Right ventricle myocardium inferior (tissue), 1 donor: ENCODE data around the gene KRTAP10-2. TPM values are rescaled to one million over a fixed set of nuclear protein-coding genes. Genes with fewer than 3 reads are reported as not detected.
"Not testable (repeated sequence)": the region's sequence is repeated elsewhere in the genome, so short reads cannot be mapped to it uniquely, and the experiment has no call there.

ENCODE experiments used
- ATAC-seq: fragments of 200-7000 bp; cut with Tn5 transposase; one replicate; pipeline ENCODE4 v1.9.1; 2020; ENCODE audit warnings: mild to moderate bottlenecking, moderate library complexity
- DNase-seq: peaks from one replicate; pipeline ENCODE4 v3.0.0; 2021; ENCODE audit errors: missing footprints
- intact Hi-C: fragments of 100-400 bp; cut with DNase I; formaldehyde crosslinking; loops from one replicate; pipeline ENCODE4 v1.11.0; 2022
- total RNA-seq: library from RNA; stranded (reverse); fragmentation: NEBNext Ultra II Directional; extraction: Animal tissue kit (Norgen Biotek cat#: 25700); gene quantifications from one replicate; pipeline ENCODE4 v1.2.1, GENCODE V29; 2021
- donor health status: DM: no; HTN: yes; CAD: no; lungs with severe emphysema.

The KRTAP10-2 gene
- total RNA-seq, 1 donor from 2014 or later, result not detected

- DNase-seq (no peak), ATAC-seq (no peak)
- intact Hi-C loops, result no loop called here
These were observed 42.4 kb downstream of the KRTAP10-2 start for GRCh38 chr21:44508711-44509445.

GRCh38 chr21:44508426-44508710 lies 42.9 kb downstream of the KRTAP10-2 start:
- ATAC-seq (no peak), DNase-seq (no peak)
- intact Hi-C loops, result no loop called here

GRCh38 chr21:44507673-44508425 lies 43.5 kb downstream of the KRTAP10-2 start:
- no peak for DNase-seq
- ATAC-seq, result no peak
- intact Hi-C loops, result no loop called here

GRCh38 chr21:44506279-44507255 lies 44.7 kb downstream of the KRTAP10-2 start:
- intact Hi-C loops, result no loop called here
- ATAC-seq, result no peak
- DNase-seq, result no peak

- ATAC-seq (no peak), DNase-seq (no peak)
- intact Hi-C loops, result no loop called here
These were observed 45.5 kb downstream of the KRTAP10-2 start for GRCh38 chr21:44505673-44506278.

GRCh38 chr21:44503901-44504399 lies 47.4 kb downstream of the KRTAP10-2 start:
- intact Hi-C loops, result no loop called here
- no peak for DNase-seq
- ATAC-seq, result no peak

- intact Hi-C loops, result not testable (repeated sequence)
These were observed 48.1 kb downstream of the KRTAP10-2 start for GRCh38 chr21:44503006-44503889.

GRCh38 chr21:44502171-44502958 lies 48.9 kb downstream of the KRTAP10-2 start:
- intact Hi-C loops, result no loop called here
- no peak for DNase-seq
- ATAC-seq, result no peak

More at GRCh38 chr21:44503006-44503889, 48.1 kb downstream of the KRTAP10-2 start:
- not testable (repeated sequence) for DNase-seq, ATAC-seq

Other genes with a start within 250 kb of the KRTAP10-2 start
- gene CFAP410, start 212.1 kb downstream of the KRTAP10-2 start, total RNA-seq, result 16.8 TPM
- 2.7 TPM for gene TRPM2, start 197.9 kb downstream of the KRTAP10-2 start, total RNA-seq
- gene LRRC3, start 96.0 kb downstream of the KRTAP10-2 start, total RNA-seq, result 3.3 TPM
- not detected for gene KRTAP10-1, start 11.3 kb downstream of the KRTAP10-2 start, total RNA-seq
- gene KRTAP10-3, start 7.3 kb upstream of the KRTAP10-2 start, total RNA-seq, result not detected
- gene KRTAP10-4, start 22.2 kb upstream of the KRTAP10-2 start, total RNA-seq, result not detected
- not detected for gene KRTAP10-5, start 29.1 kb upstream of the KRTAP10-2 start, total RNA-seq
- gene KRTAP10-6, start 41.0 kb upstream of the KRTAP10-2 start, total RNA-seq, result not detected
- gene KRTAP10-7, start 49.1 kb upstream of the KRTAP10-2 start, total RNA-seq, result not detected
- not detected for gene KRTAP10-8, start 60.6 kb upstream of the KRTAP10-2 start, total RNA-seq
- not detected for gene KRTAP10-9, start 75.6 kb upstream of the KRTAP10-2 start, total RNA-seq
- not detected for gene KRTAP10-10, start 85.9 kb upstream of the KRTAP10-2 start, total RNA-seq
- not detected for gene KRTAP10-11, start 94.9 kb upstream of the KRTAP10-2 start, total RNA-seq
- gene KRTAP12-4, start 103.2 kb upstream of the KRTAP10-2 start, total RNA-seq, result not detected
- gene KRTAP12-3, start 106.4 kb upstream of the KRTAP10-2 start, total RNA-seq, result not detected
- gene KRTAP12-2, start 115.4 kb upstream of the KRTAP10-2 start, total RNA-seq, result not detected
- not detected for gene KRTAP12-1, start 130.7 kb upstream of the KRTAP10-2 start, total RNA-seq
- gene KRTAP10-12, start 145.7 kb upstream of the KRTAP10-2 start, total RNA-seq, result not detected
- 0.65 TPM for gene TSPEAR, start 160.1 kb upstream of the KRTAP10-2 start, total RNA-seq